HG02885 (cell line): ENCODE measurements around the gene TAGLN2.

Source experiments
- ATAC-seq: cut with Tn5 transposase; IDR thresholded peaks from one replicate; pipeline ENCODE4 v1.9.1; 2021; ENCODE audit warnings: mild to moderate bottlenecking; ENCODE audit not compliant: unreplicated experiment, poor library complexity

The TAGLN2 gene

DNA sequence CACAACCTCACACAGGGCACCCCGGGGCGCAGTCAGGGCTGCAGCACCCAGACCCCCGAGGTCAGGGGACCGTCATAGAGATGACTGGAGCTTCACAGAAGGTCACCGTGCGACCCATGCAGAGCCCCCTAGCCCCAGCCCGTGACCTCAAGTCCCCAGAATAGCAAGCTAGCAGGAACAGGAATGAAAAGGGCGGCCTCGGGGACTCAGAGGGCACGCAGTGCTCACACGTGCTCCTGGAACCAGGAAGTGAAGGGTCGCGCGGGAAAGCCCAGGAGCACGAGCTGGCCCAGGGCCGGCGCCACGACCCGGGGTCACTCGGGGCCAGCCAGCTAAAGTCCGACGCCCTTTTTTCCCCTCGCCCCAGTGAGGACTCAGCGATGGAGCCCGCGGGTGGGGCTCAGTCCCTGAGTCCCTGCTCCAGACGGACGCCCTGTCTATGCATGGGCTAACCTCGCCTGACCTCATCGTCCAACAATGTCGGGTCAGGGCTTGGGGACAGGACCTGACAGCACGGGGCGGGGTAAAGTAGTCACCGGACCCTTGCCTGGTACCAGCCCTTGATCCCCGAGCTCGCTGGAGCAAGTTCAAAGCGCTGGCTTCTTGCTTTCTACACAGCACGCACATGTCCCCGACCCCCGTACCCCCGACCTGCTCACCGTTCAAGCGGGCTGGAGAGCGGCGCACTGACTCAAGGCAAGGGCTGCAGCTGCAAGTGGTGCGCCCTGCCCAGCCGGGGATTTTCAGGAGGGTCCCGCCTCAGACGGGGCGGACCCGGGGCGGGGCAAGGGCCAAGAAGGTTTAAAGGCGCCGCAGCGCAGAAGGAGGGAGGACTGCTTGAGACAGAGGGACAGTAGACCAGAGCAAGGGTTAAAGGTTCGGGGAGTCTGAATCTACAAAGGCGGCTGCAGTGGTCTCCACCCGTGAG, at the start of gene TAGLN2:
Gene TAGLN2, minus strand, starts transcription at position 717 of the 928 bp plus-strand sequence. CDS start 4,998 bp downstream, outside the sequence.
- ATAC-seq = peak; percentile 72

DNA sequence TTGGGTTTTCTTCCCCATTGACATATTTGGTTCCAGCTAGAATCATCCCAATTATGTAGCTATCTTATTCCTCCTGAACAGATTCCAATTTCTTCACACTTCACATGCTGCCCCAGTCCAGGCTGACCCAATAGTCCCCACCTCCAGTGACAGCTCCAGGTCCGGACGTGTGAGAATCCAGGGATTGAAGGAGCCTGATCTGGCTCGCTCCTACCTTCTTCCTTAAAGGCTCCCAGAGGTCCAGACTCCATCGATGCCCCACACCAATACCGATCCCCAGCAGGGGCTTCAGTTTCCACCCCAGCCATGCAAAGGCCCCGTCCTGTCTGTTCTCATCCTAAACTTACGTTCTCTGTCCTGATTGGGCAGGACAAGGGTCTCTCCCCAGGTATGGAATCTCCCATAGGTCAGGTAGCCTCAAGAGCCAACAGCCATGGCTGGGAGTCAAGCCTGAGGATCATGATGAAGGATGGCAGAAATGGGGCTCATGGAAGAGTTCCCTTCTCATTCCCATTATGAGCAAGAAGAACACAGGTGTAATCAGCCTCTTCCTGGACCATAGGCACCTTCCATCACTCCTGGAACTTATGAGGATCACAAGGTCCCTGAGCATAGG, 49.2 kb upstream of the TAGLN2 start:
- no peak for ATAC-seq

DNA sequence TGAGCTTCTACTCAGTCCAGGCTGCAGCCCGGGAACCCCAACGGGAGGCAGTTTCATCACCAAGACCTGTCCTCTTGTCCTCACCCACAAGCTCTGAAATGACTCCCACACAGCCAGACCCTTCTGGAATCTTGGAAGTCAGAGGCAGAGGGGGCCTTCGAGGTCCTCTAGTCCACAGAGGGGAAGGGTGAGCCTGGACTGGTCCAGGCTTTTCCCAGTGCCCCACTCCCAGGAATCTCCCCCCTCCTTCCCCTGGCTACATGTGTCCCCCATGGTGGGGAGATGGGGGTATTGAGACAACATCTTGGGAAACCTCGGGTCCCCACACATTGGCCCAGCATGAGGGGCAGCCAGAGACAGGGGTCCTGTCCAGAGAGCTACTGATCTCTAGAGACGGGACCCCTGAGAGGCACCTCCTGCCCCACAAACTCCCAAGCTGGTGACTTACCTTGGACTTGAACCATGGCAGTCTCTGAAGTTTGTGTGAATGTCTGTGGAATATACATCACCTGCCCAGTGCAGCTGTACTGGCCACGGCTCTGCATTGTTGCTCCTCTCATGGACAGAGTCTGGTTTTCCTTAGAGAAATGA, 48.1 kb upstream of the TAGLN2 start:
- ATAC-seq = no peak

DNA sequence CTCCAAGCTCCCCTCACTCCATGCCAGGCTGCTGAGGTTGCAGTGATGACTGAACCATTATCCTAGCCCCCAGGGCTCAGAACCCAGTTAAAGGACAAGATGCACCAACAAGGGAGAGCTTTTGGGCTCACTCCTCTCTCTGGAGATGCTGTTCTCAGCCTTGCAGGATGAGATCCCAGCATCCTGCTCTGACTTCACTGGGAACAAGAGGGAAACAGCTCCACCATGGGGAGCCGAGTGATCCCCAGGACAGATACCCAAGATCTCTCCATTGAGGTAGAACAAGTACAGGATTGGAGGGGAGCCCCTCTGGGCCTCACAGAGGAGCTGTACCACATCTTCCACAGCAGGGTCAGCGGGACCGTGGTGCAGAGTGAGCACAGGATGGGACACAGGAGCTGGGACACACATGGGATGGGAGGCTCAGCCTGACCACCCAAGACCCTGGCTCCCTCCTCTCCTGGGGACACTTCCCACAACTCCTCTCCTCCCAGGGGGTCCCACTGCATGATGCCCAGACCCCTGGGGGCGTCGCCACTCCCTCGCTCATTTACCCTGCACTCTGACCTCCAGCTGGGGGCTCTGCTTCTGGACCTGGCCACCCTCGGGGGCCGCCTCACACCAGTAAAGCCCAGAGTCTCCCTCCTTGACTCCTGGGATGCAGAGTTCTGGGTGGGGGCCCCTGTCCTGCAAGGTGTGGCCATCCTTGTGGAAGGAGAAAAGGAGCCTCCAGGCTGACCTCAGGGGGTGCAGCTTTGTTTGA, 47.3 kb upstream of the TAGLN2 start:
- no peak for ATAC-seq

DNA sequence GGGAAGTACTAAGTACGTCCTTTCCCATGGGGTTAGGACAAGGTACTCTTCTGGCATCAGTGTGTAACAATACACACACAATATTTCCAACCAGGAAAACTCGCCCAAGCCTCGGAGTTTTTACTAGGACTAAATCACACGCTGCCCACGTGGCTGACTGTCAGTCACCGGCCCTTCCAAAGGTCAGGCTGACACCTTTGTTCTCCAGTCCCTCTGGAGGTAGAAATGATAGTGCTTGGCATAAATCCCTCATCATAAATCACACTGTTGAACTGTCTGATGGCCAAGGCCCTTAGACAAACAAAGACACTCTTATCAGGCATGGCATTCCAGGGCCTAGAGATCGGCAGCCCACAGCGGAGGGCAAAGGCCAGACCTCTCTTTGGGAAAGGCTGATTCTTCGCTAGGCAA, 45.6 kb upstream of the TAGLN2 start:
- no peak for ATAC-seq

DNA sequence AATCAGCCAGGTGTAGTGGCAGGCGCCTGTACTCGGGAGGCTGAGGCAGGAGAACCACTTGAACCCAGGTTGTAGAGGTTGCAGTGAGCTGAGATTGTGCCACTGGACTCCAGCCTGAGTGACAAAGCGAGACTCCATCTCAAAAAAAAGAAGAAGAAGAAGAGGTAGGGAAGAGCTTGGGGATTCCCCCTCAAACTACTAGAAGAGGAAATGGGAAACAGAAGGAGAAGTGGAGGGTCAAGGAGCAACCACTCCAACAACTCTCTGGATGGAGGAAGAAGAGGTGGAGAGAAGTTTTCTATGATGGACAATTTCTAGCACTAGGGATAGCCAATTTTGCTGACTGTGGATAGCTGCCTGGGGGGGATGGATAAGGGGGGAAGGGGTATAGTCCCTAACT, 43.6 kb upstream of the TAGLN2 start:
- no peak for ATAC-seq

DNA sequence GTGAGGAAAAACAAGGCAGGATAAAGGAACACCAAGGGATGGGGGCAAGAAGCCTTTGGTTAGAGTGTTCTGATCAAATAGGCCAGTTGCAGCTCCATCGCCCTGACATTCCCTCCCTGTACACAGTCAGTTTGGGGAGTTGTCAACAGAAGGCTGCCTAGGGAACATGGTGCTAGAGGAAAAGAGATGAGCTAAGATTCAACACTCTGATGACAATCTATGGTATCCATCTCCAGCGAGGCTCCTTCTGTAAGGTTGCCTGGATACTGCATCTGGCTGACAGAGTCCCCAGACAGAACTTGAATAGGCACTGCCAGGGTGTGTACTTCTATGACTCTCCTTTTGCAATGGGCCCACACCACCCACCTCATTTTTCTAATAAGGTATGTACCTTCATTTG, 40.0 kb upstream of the TAGLN2 start:
- no peak for ATAC-seq

DNA sequence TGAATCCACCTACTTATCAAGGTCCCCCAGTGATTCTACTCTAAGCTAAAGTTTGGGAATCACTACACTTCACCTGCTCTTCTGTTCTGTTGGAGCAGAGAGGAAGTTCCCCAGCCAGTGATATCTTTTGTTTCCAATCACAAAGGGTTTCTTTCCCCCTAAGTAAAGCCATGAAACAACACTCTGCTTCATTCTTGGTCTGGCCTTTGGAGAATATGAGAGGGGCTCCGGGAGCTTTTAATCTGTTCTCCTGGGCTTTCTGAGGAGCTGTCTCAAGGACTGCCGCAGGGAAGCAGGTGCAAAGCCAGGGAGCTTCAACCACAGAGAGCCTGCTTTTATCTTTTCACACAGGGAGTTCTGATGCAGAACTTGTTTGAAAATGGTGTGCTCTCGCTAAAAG, 38.8 kb upstream of the TAGLN2 start:
- no peak for ATAC-seq

DNA sequence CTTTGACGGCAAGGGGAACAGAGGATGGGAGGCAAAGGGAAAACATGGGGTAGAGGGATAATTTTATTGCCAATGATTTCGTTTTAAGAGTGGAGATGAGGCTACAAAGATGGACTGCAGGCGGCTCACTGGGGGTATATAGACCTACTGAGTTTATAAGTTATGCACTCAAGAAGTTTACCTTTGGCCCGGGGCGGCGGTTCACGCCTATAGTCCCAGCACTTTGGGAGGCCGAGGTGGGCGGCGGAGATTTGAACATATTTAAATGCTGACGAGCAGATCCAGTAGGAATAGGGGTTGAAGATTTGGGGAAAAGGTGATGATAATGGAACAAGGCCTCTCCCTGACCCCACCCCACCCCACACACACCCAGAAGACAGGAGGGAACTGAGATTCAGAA, 36.9 kb upstream of the TAGLN2 start:
- ATAC-seq = no peak

DNA sequence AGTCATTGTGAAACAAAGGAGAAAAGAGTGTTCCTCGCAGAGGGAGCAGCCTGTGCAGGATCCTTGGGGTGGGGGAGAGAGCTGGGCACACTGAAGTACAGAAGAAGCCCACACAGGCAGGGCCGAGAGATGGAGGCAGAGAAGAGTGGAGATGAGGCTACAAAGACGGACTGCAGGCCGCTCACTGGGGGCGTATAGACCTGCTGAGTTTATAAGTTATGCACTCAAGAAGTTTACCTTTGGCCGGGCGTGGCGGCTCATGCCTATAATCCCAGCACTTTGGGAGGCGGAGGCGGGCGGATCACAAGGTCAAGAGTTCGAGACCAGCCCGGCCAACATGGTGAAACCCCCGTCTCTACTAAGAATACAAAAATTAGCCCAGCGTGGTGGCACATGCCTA, 36.3 kb upstream of the TAGLN2 start:
- ATAC-seq = no peak

DNA sequence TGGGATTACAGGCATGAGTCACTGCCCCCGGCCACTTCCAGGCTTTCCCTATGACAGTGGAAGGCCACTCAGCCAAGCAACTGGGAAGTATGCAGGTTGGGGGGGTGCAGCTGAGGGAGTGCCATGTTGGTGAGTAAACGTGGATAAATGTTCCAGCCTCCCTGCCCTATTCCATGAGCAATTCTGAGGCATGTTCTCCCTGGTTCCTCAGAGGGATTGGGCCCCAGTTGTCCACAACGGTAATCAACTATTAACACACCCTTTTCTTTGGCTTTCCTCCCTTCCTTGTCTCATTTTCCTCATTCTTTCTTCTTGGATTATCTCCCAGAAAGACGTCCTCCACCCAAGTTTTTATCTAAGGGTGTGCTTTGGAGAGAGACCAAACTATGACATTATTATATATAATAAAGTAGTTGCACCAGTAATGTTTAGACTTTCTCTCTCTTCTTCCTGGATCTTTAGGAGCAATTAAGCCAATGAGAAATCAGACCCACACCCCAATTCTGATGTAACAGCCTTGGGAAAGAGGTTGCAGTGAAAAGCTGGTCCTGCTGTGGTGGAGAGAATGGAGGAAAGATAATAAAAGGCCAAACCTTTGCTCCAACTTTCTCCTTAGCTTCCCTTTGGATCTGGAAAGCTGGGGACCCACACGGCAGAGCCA, 35.5 kb upstream of the TAGLN2 start:
- ATAC-seq = no peak

DNA sequence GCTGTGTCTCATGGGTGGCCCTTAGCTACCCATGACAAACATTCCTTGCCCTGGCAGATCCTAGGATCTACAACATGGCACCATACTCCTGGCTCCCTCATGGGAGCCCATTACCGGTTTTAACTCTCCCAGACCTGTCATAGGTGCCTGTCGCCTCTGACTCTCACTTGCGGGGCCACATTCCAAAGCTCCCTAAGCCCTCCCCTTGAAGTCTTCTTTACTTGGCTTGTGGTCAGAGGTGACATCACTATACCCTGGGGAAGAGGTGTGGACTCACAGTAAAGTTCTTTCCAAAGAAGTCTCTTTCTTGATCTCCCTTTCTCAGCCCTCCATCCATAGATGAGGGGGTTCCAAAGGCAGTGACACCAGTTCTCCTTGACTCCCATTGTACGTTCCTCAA, 34.1 kb upstream of the TAGLN2 start:
- ATAC-seq = peak; percentile 18

DNA sequence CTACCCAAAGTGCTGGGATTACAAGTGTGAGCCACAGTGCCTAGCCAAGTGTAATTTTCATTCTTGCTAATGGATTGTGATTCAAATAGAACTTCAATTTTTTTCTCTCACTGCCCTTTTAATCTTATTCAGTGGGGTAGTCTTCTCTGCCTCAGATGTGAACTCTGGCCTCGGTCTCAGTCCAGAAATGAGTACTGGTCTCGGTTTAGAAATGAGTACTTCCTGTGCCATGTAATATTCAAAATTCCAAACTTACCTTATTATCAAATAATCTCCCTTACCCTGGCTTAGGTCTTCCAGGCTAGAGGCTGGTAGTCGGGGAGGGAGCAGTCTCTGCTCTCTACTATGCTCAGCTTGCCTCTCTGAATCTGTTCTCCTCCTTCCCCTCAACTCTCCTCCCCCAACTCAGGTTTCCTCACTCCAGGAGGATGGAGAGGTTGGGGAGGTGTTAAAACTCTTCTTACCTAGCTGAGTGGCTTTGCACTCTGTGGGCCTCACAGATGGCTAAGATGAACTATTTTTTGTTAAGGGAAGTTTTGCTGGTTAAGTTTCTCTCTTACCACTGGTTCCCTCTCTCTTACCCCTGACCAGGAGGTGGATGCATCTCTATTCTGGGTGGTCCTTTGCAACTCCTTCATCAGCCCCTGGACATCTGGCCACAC, 33.5 kb upstream of the TAGLN2 start:
- ATAC-seq = peak; percentile 64

DNA sequence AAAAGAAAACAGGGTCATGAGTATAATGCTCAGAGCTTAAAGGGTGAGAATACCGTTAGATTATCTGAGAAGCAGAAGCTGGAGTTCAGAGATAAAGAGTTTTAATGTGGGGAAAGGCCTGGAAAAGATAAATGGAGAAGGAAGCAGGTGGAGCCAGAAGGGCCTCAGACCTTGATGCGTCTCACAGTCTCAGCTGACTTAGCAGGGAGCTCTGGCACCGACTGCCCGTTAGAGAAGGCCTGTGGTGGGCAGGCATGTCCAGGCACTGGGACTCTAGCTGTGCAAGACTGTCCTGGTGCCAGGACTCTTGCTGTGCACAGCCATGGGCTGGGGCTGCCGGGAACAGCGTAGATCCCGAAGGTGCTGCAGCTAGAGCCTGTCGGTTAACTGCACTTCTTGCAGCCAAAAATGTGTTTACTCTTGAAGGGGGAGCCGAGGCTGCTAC, 32.5 kb upstream of the TAGLN2 start:
- ATAC-seq = no peak

DNA sequence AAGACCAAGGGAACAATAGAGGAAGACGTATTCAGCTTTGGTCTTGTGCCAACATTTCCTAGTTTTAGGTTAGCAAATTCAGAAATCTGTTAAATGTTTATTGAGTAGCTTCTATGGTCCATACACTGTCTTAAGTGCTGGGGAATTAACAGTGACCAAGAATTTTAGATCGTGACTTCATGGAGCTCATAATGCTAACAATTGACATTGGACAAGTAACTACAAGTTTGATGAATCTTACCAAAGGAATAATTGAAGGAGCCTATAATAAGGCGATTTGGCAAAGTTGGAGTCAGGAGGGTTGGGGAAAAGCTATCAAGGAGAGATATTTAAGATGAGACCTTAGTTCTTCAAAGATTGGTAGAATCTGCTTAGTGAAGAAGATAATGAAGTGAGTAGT, 30.1 kb upstream of the TAGLN2 start:
- ATAC-seq = no peak

DNA sequence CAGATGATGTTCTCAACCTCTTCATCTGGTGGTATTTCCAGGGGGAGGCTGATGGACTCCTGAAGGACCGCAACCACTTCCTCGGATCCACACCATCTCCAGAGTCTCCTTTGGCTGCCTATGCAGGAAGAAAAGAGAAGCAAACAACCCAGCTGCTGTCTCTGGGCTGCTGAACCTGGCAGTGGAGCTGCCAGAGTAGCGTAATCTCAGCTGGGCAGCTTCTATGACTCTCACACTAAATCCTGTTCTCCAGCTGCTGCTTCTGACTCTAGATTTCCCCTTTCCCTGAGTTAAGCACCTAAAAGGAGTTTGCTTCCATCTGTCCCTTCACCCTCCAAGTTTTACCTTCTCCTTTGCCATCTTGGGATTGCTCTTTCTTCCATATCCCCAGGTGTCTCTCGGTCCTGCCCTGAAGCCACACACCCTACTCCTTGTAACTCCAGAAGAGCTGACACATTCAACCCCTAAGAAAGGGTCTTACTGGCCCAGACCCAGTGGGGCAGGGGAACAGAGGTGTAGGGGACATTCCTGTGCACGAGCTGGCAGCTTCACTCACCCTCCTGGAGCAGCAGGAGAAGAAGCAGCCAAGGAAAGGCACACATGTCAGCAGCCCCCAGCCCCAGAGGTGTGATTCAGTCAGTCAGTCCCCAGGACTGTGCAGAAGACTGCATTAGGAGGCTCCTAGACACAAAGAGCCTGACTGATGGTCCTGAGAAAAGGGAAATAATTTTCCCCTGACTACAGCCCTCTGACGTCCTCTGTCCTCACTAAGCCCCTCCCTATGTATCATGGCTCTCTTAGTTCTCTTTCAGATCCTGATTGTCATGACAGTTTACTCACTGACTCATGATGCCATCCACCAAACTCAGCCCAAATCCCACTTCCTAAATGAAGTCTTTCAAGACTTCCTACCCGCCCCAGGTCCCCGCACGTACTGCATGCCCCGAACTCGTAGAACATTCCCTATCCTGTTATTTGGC, 28.5 kb upstream of the TAGLN2 start, which contains the start of gene SLAMF9:
Gene SLAMF9, minus strand, starts transcription at position 702 of the 980 bp plus-strand sequence. Its CDS starts 100 bp downstream, at position 602.
- no peak for ATAC-seq

DNA sequence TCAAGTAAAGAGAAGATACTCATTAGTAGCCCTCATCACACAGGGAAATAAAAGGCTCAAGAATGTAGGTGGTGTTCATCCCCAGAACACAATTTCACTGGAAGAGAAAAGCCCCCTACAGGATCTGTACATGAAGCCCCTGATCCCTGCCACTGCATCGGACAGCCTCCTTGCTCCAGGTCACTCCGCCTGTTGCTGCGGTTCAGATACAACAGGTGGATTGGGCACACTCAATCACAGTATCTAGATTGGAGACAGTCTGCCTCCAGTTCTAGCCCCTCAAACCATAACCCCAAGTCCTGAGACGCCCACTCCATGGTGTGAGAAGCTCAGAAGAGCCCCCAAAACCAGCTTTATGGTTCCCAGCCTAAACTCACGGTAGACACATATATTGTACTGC, 27.6 kb upstream of the TAGLN2 start:
- ATAC-seq = no peak

DNA sequence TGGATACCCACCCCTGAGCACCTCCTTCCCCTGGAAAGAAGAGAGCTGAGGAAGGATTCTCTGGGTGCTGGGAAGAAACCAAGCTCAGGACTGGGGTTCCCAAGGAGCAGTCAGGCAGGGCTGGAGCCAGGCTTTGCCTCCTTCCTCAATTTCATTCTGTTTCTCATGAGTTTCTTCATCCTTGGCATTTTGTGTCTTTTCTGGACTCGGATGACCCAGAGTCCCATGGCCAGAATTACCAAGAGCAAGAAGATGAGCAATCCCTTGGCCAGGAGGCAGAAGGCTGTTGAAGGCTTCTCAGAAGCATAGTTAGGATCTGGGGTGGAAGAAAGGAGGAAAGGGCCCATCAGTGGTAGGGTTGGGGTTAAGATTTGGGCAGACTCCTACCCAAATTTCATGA, 26.2 kb upstream of the TAGLN2 start:
- ATAC-seq = no peak
